GM23248 (cell line): ENCODE measurements around the gene EZR. TPM values are rescaled to one million over a fixed set of nuclear protein-coding genes. Genes with fewer than 3 reads are reported as not detected.

Experiments used
- DNase-seq: peaks from one replicate; pipeline ENCODE4 v3.0.0-alpha.2; 2015
- H2AFZ ChIP-seq: fragments of 200-600 bp; sonication (generic); 2 replicates; pipeline ENCODE4 v1.6.1; 2016; ENCODE audit warnings: antibody characterized with exemption
- H3F3A ChIP-seq: fragments of 200-600 bp; sonication (generic); 2 replicates; pipeline ENCODE4 v1.6.1; 2016; ENCODE audit warnings: mild to moderate bottlenecking, antibody characterized with exemption, mixed run types; ENCODE audit not compliant: insufficient read depth
- H3K27ac ChIP-seq: fragments of 200-600 bp; sonication (generic); 2 replicates; pipeline ENCODE4 v1.5.1; 2016; ENCODE audit warnings: mild to moderate bottlenecking
- H3K27me3 ChIP-seq: fragments of 200-600 bp; sonication (generic); replicated peaks from 2 replicates; pipeline ENCODE4 v1.6.1; 2016; ENCODE audit warnings: mild to moderate bottlenecking; ENCODE audit not compliant: insufficient read depth
- H3K36me3 ChIP-seq: fragments of 200-600 bp; sonication (generic); 2 replicates; pipeline ENCODE4 v1.6.1; 2016; ENCODE audit warnings: low read depth, mild to moderate bottlenecking
- H3K4me1 ChIP-seq: fragments of 200-600 bp; sonication (generic); 2 replicates; pipeline ENCODE4 v1.6.1; 2016; ENCODE audit warnings: mild to moderate bottlenecking; ENCODE audit not compliant: insufficient read depth
- H3K4me2 ChIP-seq: fragments of 200-600 bp; sonication (generic); one replicate; pipeline ENCODE4 v1.6.1; 2016; ENCODE audit warnings: mild to moderate bottlenecking; ENCODE audit not compliant: unreplicated experiment
- H3K4me3 ChIP-seq: fragments of 200-600 bp; sonication (generic); 2 replicates; pipeline ENCODE4 v1.5.1; 2016; ENCODE audit warnings: mild to moderate bottlenecking
- H3K79me2 ChIP-seq: fragments of 200-600 bp; sonication (generic); 2 replicates; pipeline ENCODE4 v1.6.1; 2016; ENCODE audit warnings: mild to moderate bottlenecking; ENCODE audit not compliant: insufficient read depth
- H3K9ac ChIP-seq: fragments of 200-600 bp; sonication (generic); 2 replicates; pipeline ENCODE4 v1.6.1; 2016; ENCODE audit warnings: mild to moderate bottlenecking
- H3K9me2 ChIP-seq: fragments of 200-600 bp; sonication (generic); 2 replicates; pipeline ENCODE4 v1.6.1; 2016; ENCODE audit warnings: mixed run types, mild to moderate bottlenecking, moderate library complexity; ENCODE audit not compliant: insufficient read depth
- H3K9me3 ChIP-seq: fragments of 200-600 bp; sonication (generic); one replicate; pipeline ENCODE4 v1.6.1; 2017; ENCODE audit warnings: low read depth
- H4K20me1 ChIP-seq: fragments of 200-600 bp; sonication (generic); 2 replicates; pipeline ENCODE4 v1.6.0; 2016; ENCODE audit not compliant: insufficient read depth
- EZH2 ChIP-seq: fragments of 200-600 bp; sonication (generic); IDR thresholded peaks from 2 replicates; pipeline ENCODE4 v1.6.1; 2018; ENCODE audit warnings: antibody characterized with exemption, mild to moderate bottlenecking; ENCODE audit not compliant: insufficient read depth, poor library complexity, severe bottlenecking
- EZH2phosphoT487 ChIP-seq: fragments of 200-600 bp; sonication (generic); IDR thresholded peaks from 2 replicates; pipeline ENCODE4 v1.6.1; 2018; ENCODE audit warnings: antibody characterized with exemption, moderate library complexity, mild to moderate bottlenecking, low read depth; ENCODE audit not compliant: insufficient read depth
- WGBS, 2 experiments: methylation state at CpG; one replicate each; pipeline ENCODE4 v1.1.6; 2015 to 2017; ENCODE audit warnings: low lambda C conversion rate in 2 of 2, low coverage in 1 of 2; ENCODE audit errors: missing lambda C conversion rate in 2 of 2; 5-methylcytosine and 5-hydroxymethylcytosine counted together
- in situ Hi-C: fragments of 300-500 bp; cut with MboI; formaldehyde crosslinking; loops from 2 replicates; pipeline ENCODE4 v1.15.0; 2020
- polyA plus RNA-seq: library from polyadenylated mRNA; unstranded; fragments of >200 nt; fragmentation: Nextera tagmentation; extraction: Ambion mirVana; gene quantifications from 2 replicates; pipeline ENCODE4 v1.2.1, GENCODE V29; 2016
- total RNA-seq: library from RNA; depleted of rRNA; stranded (reverse); fragments of >200 nt; shearing (Covaris generic); gene quantifications from 2 replicates; pipeline ENCODE4 v1.2.3, GENCODE V29; 2014

EZR gene
- total and polyA plus RNA-seq, 2 experiments from 2014 or later: 52.4 to 65.2 TPM

DNA sequence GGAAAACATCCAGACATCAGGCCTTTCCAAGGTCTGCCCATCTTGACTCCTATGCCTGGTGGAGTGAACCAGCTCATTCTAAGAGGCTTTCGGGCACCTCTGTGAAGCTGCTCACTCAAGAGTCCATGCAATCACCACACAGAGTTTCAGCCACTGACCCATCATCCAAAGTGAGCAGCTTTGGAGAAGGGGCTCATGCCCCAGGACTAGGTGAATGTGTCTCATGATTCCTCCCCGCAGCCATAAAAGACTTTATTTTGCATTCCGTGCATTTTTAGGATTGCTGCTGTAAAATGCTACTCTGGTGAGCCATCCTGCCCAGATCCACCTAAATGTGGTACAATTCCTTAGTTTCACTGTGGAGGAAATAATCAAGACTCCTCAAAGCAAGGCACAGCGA is 44.5 kb upstream of the EZR start:
- Histone ChIP-seq H3K27ac (peak overlapping the region; percentile 52), H3K4me3 (no peak overlapping the region), H3K9ac (no peak overlapping the region), H3K4me2 (peak overlapping the region; percentile 5), H3K9me2 (no peaks in the 10 kb centered on the region), H3K4me1 (peaks cover 15% of the 10 kb centered on the region), H2AFZ (peak overlapping the region; percentile 37), H3K9me3 (no peaks in the 10 kb centered on the region), H3K36me3 (no peaks in the 10 kb centered on the region), H3F3A (peaks cover 14% of the 10 kb centered on the region), H3K79me2 (no peaks in the 10 kb centered on the region), H4K20me1 (no peaks in the 10 kb centered on the region), H3K27me3 (no peaks in the 10 kb centered on the region)
- in situ Hi-C loops: no loop called here
- TF ChIP-seq EZH2phosphoT487: no peak
- no peak for TF ChIP-seq EZH2
- 59 to 65% methylated on average over 4 of the region's 4 CpGs for WGBS, 2 experiments
- DNase-seq: peak; percentile 50

GRCh38 chr6:158861686-158862381 is 42.7 kb upstream of the EZR start:
- Histone ChIP-seq H3K79me2 (no peaks in the 10 kb centered on the region), H2AFZ (no peak overlapping the region), H3K36me3 (no peaks in the 10 kb centered on the region), H3K9ac (no peak overlapping the region), H3K4me1 (peaks cover 15% of the 10 kb centered on the region), H3K9me2 (no peaks in the 10 kb centered on the region), H3K9me3 (no peaks in the 10 kb centered on the region), H3K4me2 (no peak overlapping the region), H3K27me3 (no peaks in the 10 kb centered on the region), H3K27ac (no peak overlapping the region), H4K20me1 (no peaks in the 10 kb centered on the region), H3F3A (peaks cover 14% of the 10 kb centered on the region), H3K4me3 (no peak overlapping the region)
- WGBS, 2 experiments: 65 to 73% methylated on average over 4 of the region's 4 CpGs
- in situ Hi-C loops: no loop called here
- TF ChIP-seq EZH2phosphoT487 (no peak), EZH2 (no peak)
- no peak for DNase-seq

DNA sequence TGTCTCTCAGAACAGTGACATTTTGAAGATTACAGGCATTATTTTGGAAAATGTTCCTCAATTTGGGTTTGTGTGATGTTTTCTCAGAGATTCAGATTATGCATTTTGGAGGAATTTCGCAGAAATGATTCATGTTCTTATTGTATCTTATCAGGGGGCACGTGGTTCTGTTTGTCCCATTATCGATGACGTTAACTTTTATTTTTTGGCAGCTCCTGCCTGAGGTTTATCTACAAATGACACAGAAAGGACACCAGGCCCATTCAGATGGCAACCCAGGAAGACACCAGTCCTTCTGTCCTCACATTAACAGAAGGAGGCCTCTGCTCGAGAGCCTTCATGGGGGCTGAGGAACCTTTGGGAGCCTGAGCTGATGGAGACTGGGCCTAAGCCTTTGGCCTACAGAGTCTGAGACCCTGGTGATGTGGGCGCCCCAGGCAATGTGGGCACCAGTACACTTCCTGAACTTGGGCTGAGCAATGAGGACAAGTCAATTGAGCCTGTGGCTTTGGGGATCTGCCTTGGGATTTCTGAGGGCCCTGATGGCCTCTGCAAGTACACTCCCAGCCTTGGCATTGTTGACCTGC is 41.2 kb upstream of the EZR start:
- H3K27me3 ChIP-seq: no peaks in the 10 kb centered on the region
- H3K9ac ChIP-seq: no peak overlapping the region
- no peak overlapping the region for H3K4me2 ChIP-seq
- 84 to 89% methylated on average over 6 of the region's 6 CpGs for WGBS, 2 experiments
- no peak for TF ChIP-seq EZH2
- TF ChIP-seq EZH2phosphoT487: no peak
- H3K79me2 ChIP-seq: no peaks in the 10 kb centered on the region
- DNase-seq: no peak
- peaks cover 15% of the 10 kb centered on the region for H3K4me1 ChIP-seq
- peaks cover 14% of the 10 kb centered on the region for H3F3A ChIP-seq
- no peaks in the 10 kb centered on the region for H3K9me3 ChIP-seq
- in situ Hi-C loops: no loop called here
- H3K4me3 ChIP-seq: no peak overlapping the region
- no peak overlapping the region for H2AFZ ChIP-seq
- no peak overlapping the region for H3K27ac ChIP-seq
- no peaks in the 10 kb centered on the region for H4K20me1 ChIP-seq
- no peaks in the 10 kb centered on the region for H3K9me2 ChIP-seq
- no peaks in the 10 kb centered on the region for H3K36me3 ChIP-seq

GRCh38 chr6:158856261-158856660 is 37.1 kb upstream of the EZR start:
- DNase-seq: no peak
- Histone ChIP-seq H2AFZ (no peak overlapping the region), H3K9me2 (no peaks in the 10 kb centered on the region), H3K79me2 (no peaks in the 10 kb centered on the region), H3K36me3 (no peaks in the 10 kb centered on the region), H3K4me2 (no peak overlapping the region), H3K4me3 (no peak overlapping the region), H4K20me1 (no peaks in the 10 kb centered on the region), H3K27me3 (no peaks in the 10 kb centered on the region), H3K9ac (no peak overlapping the region), H3K9me3 (no peaks in the 10 kb centered on the region), H3K27ac (no peak overlapping the region), H3K4me1 (peaks cover 22% of the 10 kb centered on the region), H3F3A (peaks cover 13% of the 10 kb centered on the region)
- no peak for TF ChIP-seq EZH2
- no peak for TF ChIP-seq EZH2phosphoT487
- WGBS, 2 experiments: 74 to 78% methylated on average over 4 of the region's 4 CpGs
- in situ Hi-C loops: no loop called here
